ENCODE data around the gene ATPAF1. TPM values are rescaled to one million over a fixed set of nuclear protein-coding genes. Genes with fewer than 3 reads are reported as not detected.

Gene ATPAF1
- polyA plus RNA-seq, 2 of the 4 experiments (the other 2 are of a cell fraction): 28.9 to 63.7 TPM

- Histone ChIP-seq H3K4me2 (peak overlapping the region; percentile 67), H3K4me1 (peaks cover 38% of the 10 kb centered on the region), H3K27ac (peak overlapping the region; percentile 53 to 70; a peak in 5 of 6 replicates), H3K9me3 (no peaks in the 10 kb centered on the region), H3K4me3 (no peak overlapping the region)
- peak in 1 of 2 experiments; percentile 70 for DNase-seq (ENCODE audit: low read depth in 1 of 2, low spot score in 1 of 2)
- peak; percentile 78 to 98 for ATAC-seq
- ChIA-PET CTCF (interaction anchor here (0.8 kb wide), 1 partner anchor 9 kb away, joined by 3 read pairs; no protein-coding TSS in a partner anchor), POLR2A (interaction anchor here (1.1 kb wide), 1 partner anchor 39 kb away, joined by 4 read pairs; the partner anchor contains the start of gene MKNK1)
- FAIRE-seq: peak; percentile 86
- peak; percentile 19; the same call in 1 of the 2 replicates for TF ChIP-seq GATA3 (IDR thresholded peaks at IDR 0.05; ENCODE audit: borderline replicate concordance)
- no peak for TF ChIP-seq CBX2 (IDR thresholded peaks at IDR 0.05; ENCODE audit: borderline replicate concordance, low read depth)
- TF ChIP-seq SREBF2 (IDR thresholded peaks at IDR 0.05): no peak
- TF ChIP-seq CBX8 (IDR thresholded peaks at IDR 0.05): no peak
- no peak for TF ChIP-seq RAD21 (conservative IDR thresholded peaks at IDR 0.05 in 1 of 2, IDR thresholded peaks at IDR 0.05 in 1 of 2)
- no peak for TF ChIP-seq EHF (CRISPR knock-in tag; IDR thresholded peaks at IDR 0.05)
- TF ChIP-seq HOXB13 (CRISPR knock-in tag; IDR thresholded peaks at IDR 0.05; ENCODE audit: low read depth): no peak
- no peak for TF ChIP-seq NPAS2 (CRISPR knock-in tag; IDR thresholded peaks at IDR 0.05; ENCODE audit: borderline replicate concordance)
- no peak for TF ChIP-seq HMGXB4 (CRISPR knock-in tag; IDR thresholded peaks at IDR 0.05; ENCODE audit: borderline replicate concordance)
- TF ChIP-seq CEBPB (IDR thresholded peaks at IDR 0.05): no peak
- TF ChIP-seq HOXB5 (CRISPR knock-in tag; IDR thresholded peaks at IDR 0.05): 0 out of 2 replicates have a peak, but pooled peaks have one; percentile 57
- TF ChIP-seq KDM5A (IDR thresholded peaks at IDR 0.05): no peak
- no peak for TF ChIP-seq ELK1 (IDR thresholded peaks at IDR 0.05; ENCODE audit: low read depth, low read length)
- no peak for TF ChIP-seq HES2 (IDR thresholded peaks at IDR 0.05)
- no peak for TF ChIP-seq FOXS1 (CRISPR knock-in tag; IDR thresholded peaks at IDR 0.05)
- no peak for TF ChIP-seq USF2 (IDR thresholded peaks at IDR 0.05)
- no peak for TF ChIP-seq MAFK (IDR thresholded peaks at IDR 0.05; ENCODE audit: partially characterized antibody)
- TF ChIP-seq HEYL (CRISPR knock-in tag; IDR thresholded peaks at IDR 0.05): no peak
- no peak for TF ChIP-seq ATOH8 (CRISPR knock-in tag; IDR thresholded peaks at IDR 0.05; ENCODE audit: low read depth)
- no peak for TF ChIP-seq RARB (CRISPR knock-in tag; IDR thresholded peaks at IDR 0.05)
- 0 out of 2 replicates have a peak, but pooled peaks have one; percentile 19 for TF ChIP-seq JUNB (IDR thresholded peaks at IDR 0.05)
- TF ChIP-seq CTCF (IDR thresholded peaks at IDR 0.05): no peak
- TF ChIP-seq NFE2L2 (conservative IDR thresholded peaks at IDR 0.05; ENCODE audit: low read length): no peak
- no peak for TF ChIP-seq HDAC2 (IDR thresholded peaks at IDR 0.05)
- TF ChIP-seq REST (IDR thresholded peaks at IDR 0.05): no peak
- TF ChIP-seq FOSB (CRISPR knock-in tag; IDR thresholded peaks at IDR 0.05): no peak
- TF ChIP-seq HOXA7 (CRISPR knock-in tag; IDR thresholded peaks at IDR 0.05): no peak
- TF ChIP-seq MAX (IDR thresholded peaks at IDR 0.05): 0 out of 2 replicates have a peak, but pooled peaks have one; percentile 15
- TF ChIP-seq JUN (IDR thresholded peaks at IDR 0.05): no peak
- TF ChIP-seq ZC3H11A (IDR thresholded peaks at IDR 0.05): no peak
- no peak for TF ChIP-seq FOSL2 (IDR thresholded peaks at IDR 0.05)
- TF ChIP-seq FOSL2 (CRISPR knock-in tag; IDR thresholded peaks at IDR 0.05): no peak
Measured at GRCh38 chr1:46643368-46643775, 24.8 kb downstream of the ATPAF1 start.
